Kidney (tissue), 14 donors: ENCODE measurements around the gene EVI2A. TPM values are rescaled to one million over a fixed set of nuclear protein-coding genes. Genes with fewer than 3 reads are reported as not detected.
"Not testable (repeated sequence)": the region's sequence is repeated elsewhere in the genome, so short reads cannot be mapped to it uniquely, and the experiment has no call there.

ENCODE experiments used
- DNase-seq, 5 donors: peaks; one replicate each; pipeline ENCODE4 v3.0.0-alpha.2; 2013 to 2020
- FAIRE-seq: peaks from 2 replicates; lab custom pipeline; 2012; peaks lifted over from hg19 to GRCh38; lab: Jason Lieb, UNC
- H3K27ac ChIP-seq, 2 donors: one replicate each; pipeline ENCODE4 v1.7.0; 2013; ENCODE audit warnings: low read depth in 2 of 2, low read length in 2 of 2, inconsistent platforms in 1 of 2
- H3K27me3 ChIP-seq: one replicate; pipeline ENCODE4 v1.7.1; 2013; ENCODE audit warnings: low read length, inconsistent platforms; ENCODE audit not compliant: control insufficient read depth, insufficient read depth
- H3K36me3 ChIP-seq, 3 donors: one replicate each; pipeline versions ENCODE4 v1.7.0 to v1.7.1; 2013; ENCODE audit warnings: low read length in 3 of 3, control low read depth in 1 of 3, inconsistent platforms in 1 of 3; ENCODE audit not compliant: insufficient read depth in 3 of 3, control insufficient read depth in 2 of 3
- H3K4me1 ChIP-seq, 3 donors: one replicate each; pipeline versions ENCODE4 v1.7.0 to v1.7.1; 2013; ENCODE audit warnings: low read length in 3 of 3, inconsistent platforms in 1 of 3, low read depth in 1 of 3; ENCODE audit not compliant: control insufficient read depth in 2 of 3, insufficient read depth in 2 of 3
- H3K4me3 ChIP-seq, 3 donors: one replicate each; pipeline versions ENCODE4 v1.7.0 to v1.8.1; 2013; ENCODE audit warnings: low read length in 3 of 3, control low read depth in 1 of 3, inconsistent platforms in 1 of 3
- H3K9ac ChIP-seq, 3 donors: one replicate each; pipeline versions ENCODE4 v1.7.0 to v1.7.1; 2013; ENCODE audit warnings: low read length in 3 of 3, control low read depth in 1 of 3, inconsistent platforms in 1 of 3
- H3K9me3 ChIP-seq, 3 donors: one replicate each; pipeline versions ENCODE4 v1.7.0 to v1.7.1; 2013; ENCODE audit warnings: low read length in 3 of 3, control low read depth in 1 of 3, inconsistent platforms in 1 of 3; ENCODE audit not compliant: control insufficient read depth in 2 of 3, insufficient read depth in 1 of 3
- CTCF ChIP-seq: IDR thresholded peaks from 3 replicates; pipeline ENCODE4 v1.5.1; 2012; ENCODE audit warnings: mild to moderate bottlenecking, moderate library complexity, borderline replicate concordance; ENCODE audit not compliant: insufficient read depth; ENCODE audit errors: extremely low read depth
- intact Hi-C: fragments of 100-400 bp; cut with DNase I; formaldehyde crosslinking; loops from one replicate; pipeline ENCODE4 v1.11.1; 2022
- polyA plus RNA-seq: library from polyadenylated mRNA; stranded (reverse); fragments of 350-450 nt; fragmentation: Illumina TruSeq; extraction: RNeasy Lipid Tissue Mini Kit (QIAGEN cat#74804); gene quantifications from one replicate; pipeline ENCODE4 v1.2.3, GENCODE V29; 2014; ENCODE audit warnings: low read depth, low replicate concordance; ENCODE audit not compliant: insufficient read depth
- total RNA-seq: library from RNA; stranded (reverse); fragmentation: NEBNext Ultra II Directional; extraction: Animal tissue kit (Norgen Biotek cat#: 25700); gene quantifications from one replicate; pipeline ENCODE4 v1.2.1, GENCODE V29; 2021
- donor health status: control.
- donor health status: control.
- donor health status: control.
- donor health status: control.
- donor health status: control.
- donor health status: DM: yes; HTN: yes; CAD: no.
- donor health status: Normal renal cell carcinoma (clear cell type).

The EVI2A gene
- total and polyA plus RNA-seq, 2 donors from 2014 or later = 1.3 to 10.8 TPM

GRCh38 chr17:31349454-31349853 is 28.0 kb upstream of the EVI2A start:
- Histone ChIP-seq H3K4me3 (no peak overlapping the region), H3K27me3 (no peaks in the 10 kb centered on the region), H3K27ac (no peak overlapping the region), H3K9me3 (no peaks in the 10 kb centered on the region), H3K36me3 (peaks cover 0 to 20% (median 16%) of the 10 kb centered on the region in 3 donors), H3K9ac (no peak overlapping the region), H3K4me1 (no peaks in the 10 kb centered on the region)
- FAIRE-seq (no peak), DNase-seq (no peak)
- intact Hi-C loops = no loop called here
- no peak for TF ChIP-seq CTCF

GRCh38 chr17:31345191-31345747 is 23.8 kb upstream of the EVI2A start:
- H3K27me3 ChIP-seq, H3K27ac ChIP-seq, DNase-seq, FAIRE-seq, H3K9ac ChIP-seq, H3K9me3 ChIP-seq, H3K4me1 ChIP-seq, intact Hi-C loops, H3K4me3 ChIP-seq: not testable (repeated sequence)
- peaks cover 0 to 11% (median 3%) of the 10 kb centered on the region in 3 donors for H3K36me3 ChIP-seq

GRCh38 chr17:31339906-31340661 is 18.7 kb upstream of the EVI2A start:
- Histone ChIP-seq H3K27ac (no peak overlapping the region), H3K4me3 (no peak overlapping the region), H3K9me3 (no peaks in the 10 kb centered on the region), H3K27me3 (no peaks in the 10 kb centered on the region), H3K9ac (no peak overlapping the region), H3K4me1 (no peaks in the 10 kb centered on the region), H3K36me3 (peaks cover 2 to 9% (median 9%) of the 10 kb centered on the region in 3 donors)
- TF ChIP-seq CTCF = no peak
- intact Hi-C loops = no loop called here
- DNase-seq (no peak), FAIRE-seq (no peak)

GRCh38 chr17:31329221-31329620 is 7.8 kb upstream of the EVI2A start:
- no peak for FAIRE-seq
- no peaks in the 10 kb centered on the region for H3K4me1 ChIP-seq
- no peak overlapping the region for H3K27ac ChIP-seq
- H3K36me3 ChIP-seq = peaks cover 0 to 16% (median 3%) of the 10 kb centered on the region in 3 donors
- TF ChIP-seq CTCF = no peak
- no peak for DNase-seq
- intact Hi-C loops = no loop called here
- no peak overlapping the region for H3K9ac ChIP-seq
- H3K9me3 ChIP-seq = no peaks in the 10 kb centered on the region
- H3K4me3 ChIP-seq = no peak overlapping the region
- no peaks in the 10 kb centered on the region for H3K27me3 ChIP-seq
